OCI-LY7 (cell line): ENCODE results near the gene CEP131. TPM values are rescaled to one million over a fixed set of nuclear protein-coding genes. Genes with fewer than 3 reads are reported as not detected.

Experiments
- BruUV-seq: library from RNA; stranded (reverse); fragments of 400-500 nt; replicated peaks from 2 replicates; lab custom pipeline; 2021; lab: Mats Ljungman, UMichigan
- CTCF ChIA-PET: fragments of 300-600 bp; sonication (Branson Sonifier 250); formaldehyde crosslinking; loops from one replicate; lab custom pipeline; 2022; ENCODE audit warnings: antibody characterized with exemption; ENCODE audit not compliant: unreplicated experiment; lab: Charles Lee
- POLR2A ChIA-PET: fragments of 300-600 bp; sonication (Branson Sonifier 250); formaldehyde crosslinking; loops from one replicate; lab custom pipeline; 2022; ENCODE audit warnings: antibody characterized with exemption; lab: Charles Lee
- DNase-seq: peaks from one replicate; pipeline ENCODE4 v3.0.0-alpha.2; 2015; ENCODE audit warnings: low spot score
- H2AFZ ChIP-seq: fragments of 200-600 bp; sonication (generic), shearing (Covaris generic); 2 replicates; pipeline ENCODE4 v1.6.1; 2014; ENCODE audit warnings: mild to moderate bottlenecking, antibody characterized with exemption, low read length, moderate library complexity
- H3K27ac ChIP-seq: fragments of 200-600 bp; sonication (generic); 2 replicates; pipeline ENCODE4 v1.5.1; 2014; ENCODE audit warnings: mixed run types, low read depth, mild to moderate bottlenecking, moderate library complexity, low read length, inconsistent platforms; ENCODE audit not compliant: poor library complexity, severe bottlenecking
- H3K36me3 ChIP-seq: fragments of 200-600 bp; sonication (generic); 2 replicates; pipeline ENCODE4 v1.6.1; 2014; ENCODE audit warnings: mild to moderate bottlenecking, antibody characterized with exemption, low read length, moderate library complexity, mixed read lengths; ENCODE audit not compliant: insufficient read depth
- H3K4me1 ChIP-seq: fragments of 200-600 bp; sonication (generic); 2 replicates; pipeline ENCODE4 v1.5.1; 2014; ENCODE audit warnings: mild to moderate bottlenecking, low read length; ENCODE audit not compliant: insufficient read depth, poor library complexity, severe bottlenecking
- H3K4me2 ChIP-seq: fragments of 200-600 bp; sonication (generic); 2 replicates; pipeline ENCODE4 v1.6.1; 2014; ENCODE audit warnings: mild to moderate bottlenecking, low read length
- H3K4me3 ChIP-seq: fragments of 200-600 bp; sonication (generic); 2 replicates; pipeline ENCODE4 v1.5.1; 2014; ENCODE audit warnings: mild to moderate bottlenecking, low read depth, low read length; ENCODE audit not compliant: poor library complexity, severe bottlenecking
- H3K79me2 ChIP-seq: fragments of 200-600 bp; sonication (generic); 2 replicates; pipeline ENCODE4 v1.6.1; 2016; ENCODE audit warnings: low read depth, mild to moderate bottlenecking, low read length, moderate library complexity, mixed read lengths; ENCODE audit not compliant: insufficient read depth
- H3K9me2 ChIP-seq: fragments of 200-600 bp; sonication (generic); 2 replicates; pipeline ENCODE4 v1.6.1; 2016; ENCODE audit warnings: mild to moderate bottlenecking, low read length, mixed read lengths; ENCODE audit not compliant: insufficient read depth
- H3K9me3 ChIP-seq: fragments of 200-600 bp; sonication (generic); 2 replicates; pipeline ENCODE4 v1.6.1; 2014; ENCODE audit warnings: mild to moderate bottlenecking, mixed run types, low read length, mixed read lengths
- H4K20me1 ChIP-seq: fragments of 200-600 bp; sonication (generic); 2 replicates; pipeline ENCODE4 v1.6.1; 2014; ENCODE audit warnings: mild to moderate bottlenecking, antibody characterized with exemption, low read length, moderate library complexity, mixed read lengths; ENCODE audit not compliant: insufficient read depth
- EZH2phosphoT487 ChIP-seq: fragments of 200-600 bp; sonication (generic); IDR thresholded peaks from 2 replicates; pipeline ENCODE4 v1.6.1; 2018; ENCODE audit warnings: low read depth, borderline replicate concordance, mild to moderate bottlenecking, mixed run types, antibody characterized with exemption, low read length, moderate library complexity, mixed read lengths
- intact Hi-C: fragments of 100-400 bp; cut with micrococcal nuclease; formaldehyde crosslinking; loops from one replicate; pipeline ENCODE4 v1.10.0; 2022; ENCODE audit not compliant: unreplicated experiment
- total RNA-seq, 2 experiments: library from RNA; depleted of rRNA in 1 of 2; stranded (reverse); fragments of >200 nt in 1 of 2; shearing (Covaris generic) in 1 of 2; gene quantifications; 2 replicates each; pipeline ENCODE4 v1.2.3, GENCODE V29; 2014 to 2022
- TF ChIP-seq, protein P1 (sequence below): fragments of 200-600 bp; sonication (generic); conservative IDR thresholded peaks from 2 replicates; pipeline ENCODE4 v1.5.1; 2014; ENCODE audit warnings: mild to moderate bottlenecking, antibody characterized with exemption, low read length, moderate library complexity, mixed read lengths

CEP131 gene
- total RNA-seq, 2 experiments from 2014 or later = 32.9 to 38.6 TPM

DNA sequence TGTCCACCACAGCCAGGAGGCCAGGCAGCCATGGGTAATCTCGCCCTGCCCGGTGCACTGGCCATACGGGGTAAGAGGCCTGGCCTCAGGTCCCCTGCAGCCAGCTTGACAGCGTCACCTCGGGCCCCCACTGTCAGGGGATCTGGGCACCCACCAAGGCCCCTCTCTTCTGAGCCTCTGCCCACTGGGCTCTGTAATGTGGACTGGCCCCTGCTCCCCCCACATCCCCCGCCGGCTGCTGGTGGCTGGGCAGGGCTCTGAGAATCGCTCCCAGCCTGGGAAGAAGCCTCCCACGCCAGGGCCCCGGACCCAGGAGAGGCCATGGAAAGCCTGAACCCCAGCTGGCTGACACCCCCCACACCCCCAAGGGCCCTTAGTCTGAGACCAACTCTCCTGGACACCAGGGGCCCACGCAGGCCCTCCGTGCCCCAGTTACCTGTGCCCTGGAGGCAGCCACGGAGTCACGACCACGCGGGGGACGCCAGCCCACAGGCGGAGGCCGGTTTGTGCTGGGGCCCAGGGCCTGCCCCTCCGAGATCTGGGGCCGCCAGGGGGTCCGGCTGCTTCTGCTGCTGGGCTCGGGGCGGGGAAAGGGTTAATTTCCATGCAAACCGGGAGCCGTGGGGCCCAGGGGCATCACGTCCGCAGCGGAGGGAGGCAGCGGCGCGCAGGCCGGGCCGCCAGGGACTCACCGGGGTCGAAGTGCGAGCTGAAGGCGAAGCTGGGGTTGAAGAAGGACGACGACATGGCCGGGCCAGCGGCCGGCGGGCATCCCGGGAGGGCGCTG, 57.3 kb downstream of the CEP131 start, which contains the start of gene PVALEF:
PVALEF (plus strand) TSS at position 262 of the 787 bp plus-strand sequence. CDS start 15,720 bp downstream, outside the sequence.
- no peaks in the 10 kb centered on the region for H3K36me3 ChIP-seq
- no peak within 1 kb of the TSS for H3K4me3 ChIP-seq
- no peak within 1 kb of the TSS for H2AFZ ChIP-seq
- intact Hi-C loops = no loop called here
- no peaks in the 10 kb centered on the region for H3K9me3 ChIP-seq
- ChIA-PET POLR2A (no interaction called here), CTCF (no interaction called here)
- BruUV-seq = no TSS peak
- DNase-seq = no peak
- H4K20me1 ChIP-seq = no peaks in the 10 kb centered on the region
- no peak within 1 kb of the TSS for H3K4me2 ChIP-seq
- no peaks in the 10 kb centered on the region for H3K4me1 ChIP-seq
- TF ChIP-seq EZH2phosphoT487 = no peak
- TF ChIP-seq, protein P1, sequence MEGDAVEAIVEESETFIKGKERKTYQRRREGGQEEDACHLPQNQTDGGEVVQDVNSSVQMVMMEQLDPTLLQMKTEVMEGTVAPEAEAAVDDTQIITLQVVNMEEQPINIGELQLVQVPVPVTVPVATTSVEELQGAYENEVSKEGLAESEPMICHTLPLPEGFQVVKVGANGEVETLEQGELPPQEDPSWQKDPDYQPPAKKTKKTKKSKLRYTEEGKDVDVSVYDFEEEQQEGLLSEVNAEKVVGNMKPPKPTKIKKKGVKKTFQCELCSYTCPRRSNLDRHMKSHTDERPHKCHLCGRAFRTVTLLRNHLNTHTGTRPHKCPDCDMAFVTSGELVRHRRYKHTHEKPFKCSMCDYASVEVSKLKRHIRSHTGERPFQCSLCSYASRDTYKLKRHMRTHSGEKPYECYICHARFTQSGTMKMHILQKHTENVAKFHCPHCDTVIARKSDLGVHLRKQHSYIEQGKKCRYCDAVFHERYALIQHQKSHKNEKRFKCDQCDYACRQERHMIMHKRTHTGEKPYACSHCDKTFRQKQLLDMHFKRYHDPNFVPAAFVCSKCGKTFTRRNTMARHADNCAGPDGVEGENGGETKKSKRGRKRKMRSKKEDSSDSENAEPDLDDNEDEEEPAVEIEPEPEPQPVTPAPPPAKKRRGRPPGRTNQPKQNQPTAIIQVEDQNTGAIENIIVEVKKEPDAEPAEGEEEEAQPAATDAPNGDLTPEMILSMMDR = no peak
- no peaks in the 10 kb centered on the region for H3K79me2 ChIP-seq
- H3K27ac ChIP-seq = no peak within 1 kb of the TSS
- no peaks in the 10 kb centered on the region for H3K9me2 ChIP-seq

DNA sequence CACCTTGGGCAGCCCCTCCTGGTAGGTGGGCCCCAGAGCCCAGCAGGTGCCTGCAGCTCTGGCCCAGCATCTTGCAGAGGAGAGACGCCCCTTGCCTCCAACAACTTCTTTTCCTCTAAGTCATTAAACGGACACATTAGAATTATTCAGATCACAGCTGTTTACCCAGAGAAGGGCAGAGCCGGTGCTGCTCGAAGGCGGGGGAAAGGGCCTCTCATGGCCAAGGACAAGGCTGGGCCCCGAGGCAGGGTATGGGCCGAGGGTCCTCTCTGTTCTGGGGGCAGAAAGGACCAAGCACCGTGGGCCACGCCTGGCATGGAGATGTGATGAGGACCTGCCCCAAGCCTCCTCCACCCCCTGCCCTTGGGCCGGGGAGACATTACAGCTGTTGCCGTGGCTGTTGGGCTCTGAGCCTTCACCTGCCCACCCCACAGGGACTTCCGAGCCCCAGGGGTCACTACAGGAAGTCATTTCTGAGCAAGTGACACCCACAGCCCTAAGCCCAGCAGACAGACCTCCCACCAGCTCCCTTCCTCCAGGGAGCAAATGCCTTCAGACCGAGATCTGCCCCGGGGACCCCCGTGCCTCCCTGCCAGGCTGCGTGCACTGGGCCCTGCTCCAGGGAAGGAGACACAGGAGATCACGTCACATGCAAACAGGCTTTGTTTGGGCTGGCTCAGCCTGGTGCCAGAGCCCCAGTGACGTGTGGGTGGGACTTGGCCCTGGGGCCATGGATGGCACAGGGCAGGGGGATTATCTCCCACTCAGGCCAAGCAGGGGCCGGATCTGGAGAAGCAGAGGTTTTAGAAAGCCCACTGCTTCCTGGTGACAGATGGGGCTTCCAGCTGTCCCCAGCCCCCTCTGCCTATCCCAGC, 58.2 kb downstream of the CEP131 start:
- Histone ChIP-seq H3K27ac (no peak overlapping the region), H3K9me3 (no peaks in the 10 kb centered on the region), H3K79me2 (no peaks in the 10 kb centered on the region), H3K36me3 (no peaks in the 10 kb centered on the region), H3K9me2 (no peaks in the 10 kb centered on the region), H4K20me1 (no peaks in the 10 kb centered on the region), H3K4me1 (no peaks in the 10 kb centered on the region), H3K4me3 (no peak overlapping the region), H2AFZ (no peak overlapping the region), H3K4me2 (no peak overlapping the region)
- POLR2A ChIA-PET = no interaction called here
- BruUV-seq = no TSS peak
- no peak for DNase-seq
- intact Hi-C loops = no loop called here
- no peak for TF ChIP-seq EZH2phosphoT487
- TF ChIP-seq, protein P1 = no peak
- CTCF ChIA-PET = no interaction called here
